ENCODE results near the gene BCAS1. TPM values are rescaled to one million over a fixed set of nuclear protein-coding genes. Genes with fewer than 3 reads are reported as not detected.
A peak's percentile ranks its signal among the peaks of the same experiment; 100 is the strongest.

The BCAS1 gene
- total RNA-seq, 2 experiments from 2014 or later, result 0.09 TPM; not detected in 1

GRCh38 chr20:53910351-53911002, 159.9 kb downstream of the BCAS1 start:
- Mint-ChIP-seq H3K9me3 (peaks cover 3% of the 10 kb centered on the region), H3K36me3 (peaks cover 5% of the 10 kb centered on the region), H3K4me1 (peaks cover 24% of the 10 kb centered on the region)

GRCh38 chr20:53907968-53908751, 162.2 kb downstream of the BCAS1 start:
- H3K9me3 Mint-ChIP-seq, result peaks cover 5% of the 10 kb centered on the region
- no peak overlapping the region for H3K4me3 Mint-ChIP-seq
- POLR2A ChIA-PET, result interaction anchor here (0.6 to 1.2 kb wide), 5 partner anchors 23 to 342 kb away, joined by 3 to 4 read pairs (median 3); no protein-coding TSS in a partner anchor
- no peak for ATAC-seq (ENCODE audit: low read depth)
- no peak overlapping the region for H3K27ac Mint-ChIP-seq
- H3K36me3 Mint-ChIP-seq, result peaks cover 5% of the 10 kb centered on the region
- H3K4me1 Mint-ChIP-seq, result peaks cover 16% of the 10 kb centered on the region
- DNase-seq, result no peak
- H3K27me3 Mint-ChIP-seq, result no peaks in the 10 kb centered on the region

More at GRCh38 chr20:53910351-53911002, 159.9 kb downstream of the BCAS1 start:
- ATAC-seq (ENCODE audit: low read depth) (no peak), DNase-seq (no peak)
- no peaks in the 10 kb centered on the region for H3K27me3 Mint-ChIP-seq
- peak overlapping the region; percentile 27 for H3K27ac Mint-ChIP-seq
- H3K4me3 Mint-ChIP-seq, result no peak overlapping the region
- POLR2A ChIA-PET, result no interaction called here

DNA sequence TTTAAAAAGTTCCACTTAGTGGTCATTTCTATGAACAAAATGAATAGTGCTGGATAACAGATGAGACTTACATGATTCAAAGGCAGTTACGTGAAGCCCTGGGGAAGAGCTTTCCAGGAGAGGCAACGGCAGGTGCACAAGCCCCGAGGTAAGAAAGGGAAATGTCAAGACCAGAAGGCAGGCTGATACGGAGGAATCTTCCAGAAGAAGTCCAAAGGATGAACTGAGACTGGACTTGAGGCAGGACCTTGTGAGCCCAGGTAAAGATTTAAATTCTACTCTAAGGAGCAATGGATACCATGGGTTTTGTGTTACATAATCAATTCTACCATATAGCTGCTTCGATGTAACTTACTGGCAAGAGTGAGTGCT, 164.6 kb downstream of the BCAS1 start:
- POLR2A ChIA-PET, result no interaction called here
- Mint-ChIP-seq H3K27ac (no peak overlapping the region), H3K9me3 (peaks cover 5% of the 10 kb centered on the region), H3K4me3 (no peak overlapping the region), H3K36me3 (peaks cover 4% of the 10 kb centered on the region), H3K4me1 (peaks cover 21% of the 10 kb centered on the region), H3K27me3 (no peaks in the 10 kb centered on the region)
- DNase-seq, result no peak
- no peak for ATAC-seq (ENCODE audit: low read depth)

GRCh38 chr20:53905019-53905819, 165.2 kb downstream of the BCAS1 start:
- Mint-ChIP-seq H3K27ac (no peak overlapping the region), H3K36me3 (no peaks in the 10 kb centered on the region), H3K4me3 (no peak overlapping the region), H3K9me3 (peaks cover 5% of the 10 kb centered on the region), H3K27me3 (no peaks in the 10 kb centered on the region), H3K4me1 (peaks cover 25% of the 10 kb centered on the region)
- DNase-seq (no peak), ATAC-seq (ENCODE audit: low read depth) (no peak)
- POLR2A ChIA-PET, result no interaction called here

DNA sequence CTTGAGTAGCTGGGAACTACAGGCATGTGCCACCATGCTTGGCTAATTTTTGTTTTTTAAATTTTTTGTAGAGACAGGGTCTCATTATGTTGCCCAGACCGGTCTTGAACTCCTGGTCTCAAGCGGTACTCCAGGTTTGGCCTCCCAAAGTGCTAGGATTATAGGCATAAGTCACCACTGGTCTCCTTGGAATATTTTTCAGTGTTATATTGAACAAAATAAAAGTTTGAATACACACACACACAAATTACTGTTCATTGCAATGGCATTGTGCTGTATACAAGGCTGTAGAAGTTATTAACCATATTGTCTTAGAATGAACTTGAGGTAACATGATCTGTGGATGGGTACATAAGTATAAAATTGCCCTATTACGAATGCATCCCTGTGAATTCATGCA, 166.1 kb downstream of the BCAS1 start:
- Mint-ChIP-seq H3K36me3 (no peaks in the 10 kb centered on the region), H3K27me3 (no peaks in the 10 kb centered on the region), H3K4me1 (peaks cover 32% of the 10 kb centered on the region), H3K9me3 (peaks cover 5% of the 10 kb centered on the region), H3K27ac (no peak overlapping the region), H3K4me3 (no peak overlapping the region)
- POLR2A ChIA-PET, result interaction anchor here (1.6 kb wide), 1 partner anchor 19 kb away, joined by 4 read pairs; no protein-coding TSS in a partner anchor
- ATAC-seq (ENCODE audit: low read depth), result no peak
- DNase-seq, result no peak

DNA sequence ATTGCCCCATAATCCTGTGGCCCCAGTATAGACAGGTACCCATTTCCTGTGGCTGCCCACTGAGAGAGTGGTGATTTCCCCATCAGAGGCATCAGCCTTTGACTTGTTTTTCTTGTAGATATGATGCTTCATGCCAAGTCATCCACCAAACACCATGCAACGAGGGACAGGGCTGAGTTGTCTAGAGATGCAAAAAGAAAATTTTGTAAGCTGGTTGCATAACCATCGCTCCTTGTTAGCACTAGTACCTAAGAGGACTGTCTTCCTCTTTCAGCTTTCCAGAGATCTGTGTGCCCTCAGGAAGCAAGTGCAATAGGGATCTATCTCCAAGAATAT, 166.8 kb downstream of the BCAS1 start:
- POLR2A ChIA-PET, result interaction anchor here (0.8 to 1.6 kb wide), 2 partner anchors 11 to 19 kb away, joined by 3 to 4 read pairs; no protein-coding TSS in a partner anchor
- Mint-ChIP-seq H3K4me3 (peak overlapping the region; percentile 4), H3K27ac (no peak overlapping the region), H3K27me3 (no peaks in the 10 kb centered on the region), H3K4me1 (peaks cover 38% of the 10 kb centered on the region), H3K36me3 (no peaks in the 10 kb centered on the region), H3K9me3 (peaks cover 5% of the 10 kb centered on the region)
- ATAC-seq (ENCODE audit: low read depth) (peak; percentile 15), DNase-seq (no peak)

GRCh38 chr20:53902968-53903651, 167.3 kb downstream of the BCAS1 start:
- Mint-ChIP-seq H3K4me1 (peaks cover 43% of the 10 kb centered on the region), H3K27ac (no peak overlapping the region), H3K27me3 (no peaks in the 10 kb centered on the region), H3K36me3 (no peaks in the 10 kb centered on the region), H3K4me3 (no peak overlapping the region), H3K9me3 (peaks cover 5% of the 10 kb centered on the region)
- POLR2A ChIA-PET, result interaction anchor here (0.8 to 1.6 kb wide), 3 partner anchors 11 to 57 kb away, joined by 3 to 4 read pairs (median 3); no protein-coding TSS in a partner anchor
- ATAC-seq (ENCODE audit: low read depth) (no peak), DNase-seq (no peak)

DNA sequence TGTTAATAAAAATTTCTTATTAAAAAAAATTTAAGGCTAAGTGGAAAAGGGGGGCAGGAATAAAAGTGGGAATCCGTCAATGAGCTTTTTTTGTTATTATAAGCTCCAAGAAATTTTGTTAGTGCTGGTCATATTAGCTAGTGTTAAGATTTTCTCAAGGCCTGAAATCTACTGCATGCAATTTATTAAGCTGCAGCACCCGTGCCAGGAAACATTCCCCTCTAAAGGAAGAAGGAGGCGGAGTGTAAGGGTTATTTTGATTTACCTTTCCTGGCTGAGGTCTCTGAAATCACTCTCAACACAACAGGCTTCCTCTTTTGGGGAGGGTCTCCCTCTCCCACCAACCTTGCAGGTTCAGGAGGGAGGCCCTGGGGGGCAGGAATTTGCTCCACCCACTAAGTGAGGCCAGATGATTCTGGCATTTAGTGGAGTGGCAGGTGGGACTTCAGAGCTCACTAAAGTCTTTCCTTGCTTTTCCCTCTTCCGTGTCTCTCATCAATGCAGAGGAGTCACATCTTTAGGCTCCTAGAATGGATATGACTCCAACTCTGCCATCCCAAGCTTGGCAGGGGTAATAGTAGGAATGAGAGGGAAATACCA, 168.8 kb downstream of the BCAS1 start:
- H3K27ac Mint-ChIP-seq, result no peak overlapping the region
- ATAC-seq (ENCODE audit: low read depth) (no peak), DNase-seq (no peak)
- POLR2A ChIA-PET, result interaction anchor here (1.1 kb wide), 1 partner anchor 55 kb away, joined by 3 read pairs; no protein-coding TSS in a partner anchor
- H3K4me1 Mint-ChIP-seq, result peaks cover 44% of the 10 kb centered on the region
- peaks cover 3% of the 10 kb centered on the region for H3K36me3 Mint-ChIP-seq
- H3K27me3 Mint-ChIP-seq, result no peaks in the 10 kb centered on the region
- H3K4me3 Mint-ChIP-seq, result no peak overlapping the region
- peaks cover 6% of the 10 kb centered on the region for H3K9me3 Mint-ChIP-seq

- Mint-ChIP-seq H3K27me3 (no peaks in the 10 kb centered on the region), H3K9me3 (peaks cover 6% of the 10 kb centered on the region), H3K27ac (no peak overlapping the region), H3K36me3 (peaks cover 3% of the 10 kb centered on the region), H3K4me3 (no peak overlapping the region), H3K4me1 (peaks cover 44% of the 10 kb centered on the region)
- no peak for ATAC-seq (ENCODE audit: low read depth)
- POLR2A ChIA-PET, result interaction anchor here (1.1 to 2.4 kb wide), 3 partner anchors 16 to 34 kb away, joined by 4 to 30 read pairs (median 11); no protein-coding TSS in a partner anchor
- DNase-seq, result no peak
Measured at GRCh38 chr20:53901064-53901463, 169.3 kb downstream of the BCAS1 start.

- H3K27ac Mint-ChIP-seq, result no peak overlapping the region
- H3K36me3 Mint-ChIP-seq, result peaks cover 3% of the 10 kb centered on the region
- no peak for DNase-seq
- no peaks in the 10 kb centered on the region for H3K27me3 Mint-ChIP-seq
- H3K9me3 Mint-ChIP-seq, result peaks cover 4% of the 10 kb centered on the region
- POLR2A ChIA-PET, result interaction anchor here (0.9 to 2.4 kb wide), 6 partner anchors 9 to 34 kb away, joined by 3 to 30 read pairs (median 4); no protein-coding TSS in a partner anchor
- no peak overlapping the region for H3K4me3 Mint-ChIP-seq
- ATAC-seq (ENCODE audit: low read depth), result no peak
- peaks cover 46% of the 10 kb centered on the region for H3K4me1 Mint-ChIP-seq
Measured at GRCh38 chr20:53900380-53900999, 169.9 kb downstream of the BCAS1 start.

DNA sequence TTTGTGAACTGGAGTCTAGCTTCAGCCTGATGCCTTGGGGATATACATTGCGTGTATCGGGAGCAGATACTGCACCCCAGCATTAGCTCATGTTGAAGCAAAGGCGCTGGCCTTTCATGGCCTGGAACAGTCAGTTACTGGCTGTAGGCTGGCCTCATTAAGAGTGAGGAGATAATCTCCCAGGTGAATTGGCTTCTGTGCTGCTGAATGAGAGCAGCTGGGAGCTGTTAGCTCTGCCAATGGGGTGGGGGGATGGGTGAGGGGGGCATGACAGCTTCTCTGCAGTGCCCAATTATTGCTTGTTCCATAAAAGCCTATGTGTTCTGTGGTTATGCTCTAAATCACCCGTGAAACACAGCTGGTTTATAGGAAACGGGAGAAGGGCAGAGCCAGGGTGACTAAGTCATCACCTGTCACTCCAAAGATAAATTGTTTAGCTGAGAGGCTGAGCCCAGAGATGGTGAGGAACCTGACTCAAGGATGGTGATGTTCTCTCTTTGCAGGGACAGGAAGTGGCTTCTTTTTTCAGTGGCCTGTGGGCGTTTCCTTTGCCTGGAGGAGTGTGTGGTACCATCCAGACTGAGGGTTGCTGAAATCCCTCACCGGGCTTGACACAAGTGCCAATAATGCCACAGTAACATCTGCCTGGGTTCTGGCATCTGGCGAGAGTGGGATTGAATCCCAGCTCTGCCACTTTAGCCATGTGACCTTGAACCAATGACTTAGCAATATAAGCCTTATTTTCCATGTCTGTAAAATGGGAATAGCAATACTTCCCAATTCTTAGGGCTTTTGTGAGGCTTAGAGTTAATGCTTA, 170.8 kb downstream of the BCAS1 start:
- Mint-ChIP-seq H3K27ac (peak overlapping the region; percentile 94), H3K27me3 (no peaks in the 10 kb centered on the region), H3K4me3 (peak overlapping the region; percentile 58), H3K36me3 (peaks cover 4% of the 10 kb centered on the region), H3K4me1 (peaks cover 52% of the 10 kb centered on the region), H3K9me3 (peaks cover 2% of the 10 kb centered on the region)
- POLR2A ChIA-PET, result interaction anchor here (0.5 to 2.4 kb wide), 11 partner anchors 8 to 896 kb away, joined by 3 to 30 read pairs (median 5); no protein-coding TSS in a partner anchor
- DNase-seq, result peak; percentile 61
- peak; percentile 93 for ATAC-seq (ENCODE audit: low read depth)

Measured in activated naive CD8-positive, alpha-beta T cell treated with anti-CD3 and anti-CD28 coated beads, Interleukin-2, amount 10 ng/mL, durations not matched to agents 7 days and 5 days (primary cell).